ENCODE data around the gene ZNF283.
A peak's percentile ranks its signal among the peaks of the same experiment; 100 is the strongest.

The ZNF283 gene

DNA sequence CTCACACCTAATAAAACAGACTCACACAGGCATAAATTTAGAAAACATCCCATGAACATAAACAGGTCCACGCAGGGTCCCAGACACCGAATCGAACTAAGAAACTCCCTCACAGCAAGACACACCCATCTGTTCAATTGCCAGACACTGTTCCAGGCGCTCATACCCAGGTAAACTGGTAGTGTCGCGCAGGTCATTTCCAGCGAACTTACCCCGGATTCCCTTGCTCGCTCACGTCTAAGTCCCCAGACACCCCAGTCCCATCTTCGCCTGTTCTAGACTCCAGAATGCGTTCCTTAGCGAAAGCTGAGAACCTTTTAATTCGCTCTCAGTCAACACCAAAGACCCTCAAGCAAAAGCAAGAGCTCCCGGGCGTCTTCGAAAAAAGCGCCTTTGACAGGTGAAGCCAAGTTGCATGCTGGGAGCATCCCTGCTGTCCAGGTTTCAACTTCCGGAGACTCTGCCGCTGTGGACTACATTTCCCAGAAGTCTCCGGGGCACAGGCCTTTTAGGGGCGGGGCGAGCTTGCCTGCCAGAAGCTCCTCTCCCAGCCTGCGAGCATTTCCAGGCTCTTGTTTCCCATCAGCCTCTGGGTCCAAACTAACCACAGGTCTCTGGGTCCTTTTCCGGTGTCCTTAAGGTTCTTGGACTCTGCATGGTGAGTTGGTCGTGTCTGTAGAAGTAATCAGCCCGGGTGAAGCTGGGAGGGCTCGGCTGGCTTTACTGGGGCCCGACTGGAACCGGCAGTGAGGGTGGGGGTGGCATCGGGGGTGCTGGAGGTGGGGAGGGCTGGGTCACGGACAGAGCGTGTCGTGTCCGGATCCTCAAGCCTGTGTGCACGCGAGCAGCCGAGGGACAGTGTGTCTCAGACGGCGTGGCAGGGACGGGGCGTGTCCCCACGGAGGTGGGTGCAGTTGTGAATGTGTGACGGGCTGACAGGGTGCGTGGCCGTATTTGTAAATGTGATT is at the start of gene ZNF283:
ZNF283 (plus strand) TSS at position 535 of the 968 bp plus-strand sequence. CDS start 6,184 bp downstream, outside the sequence.
- TF ChIP-seq, protein P1, sequence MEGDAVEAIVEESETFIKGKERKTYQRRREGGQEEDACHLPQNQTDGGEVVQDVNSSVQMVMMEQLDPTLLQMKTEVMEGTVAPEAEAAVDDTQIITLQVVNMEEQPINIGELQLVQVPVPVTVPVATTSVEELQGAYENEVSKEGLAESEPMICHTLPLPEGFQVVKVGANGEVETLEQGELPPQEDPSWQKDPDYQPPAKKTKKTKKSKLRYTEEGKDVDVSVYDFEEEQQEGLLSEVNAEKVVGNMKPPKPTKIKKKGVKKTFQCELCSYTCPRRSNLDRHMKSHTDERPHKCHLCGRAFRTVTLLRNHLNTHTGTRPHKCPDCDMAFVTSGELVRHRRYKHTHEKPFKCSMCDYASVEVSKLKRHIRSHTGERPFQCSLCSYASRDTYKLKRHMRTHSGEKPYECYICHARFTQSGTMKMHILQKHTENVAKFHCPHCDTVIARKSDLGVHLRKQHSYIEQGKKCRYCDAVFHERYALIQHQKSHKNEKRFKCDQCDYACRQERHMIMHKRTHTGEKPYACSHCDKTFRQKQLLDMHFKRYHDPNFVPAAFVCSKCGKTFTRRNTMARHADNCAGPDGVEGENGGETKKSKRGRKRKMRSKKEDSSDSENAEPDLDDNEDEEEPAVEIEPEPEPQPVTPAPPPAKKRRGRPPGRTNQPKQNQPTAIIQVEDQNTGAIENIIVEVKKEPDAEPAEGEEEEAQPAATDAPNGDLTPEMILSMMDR (IDR thresholded peaks at IDR 0.05; ENCODE audit: extremely low read depth, insufficient read depth, missing control alignments) = no peak
- peak; percentile 86 for DNase-seq (ENCODE audit: low spot score)
- in situ Hi-C loops (cut with MboI; ENCODE audit: low pct_unique_long_range_greater_than_20kb, low sequenced_read_pairs, unreplicated experiment) = loop anchor here (25.0 kb wide), 1 partner anchor 660 kb away; no protein-coding TSS in a partner anchor

- in situ Hi-C loops (cut with MboI; ENCODE audit: low pct_unique_long_range_greater_than_20kb, low sequenced_read_pairs, unreplicated experiment) = no loop called here
- DNase-seq (ENCODE audit: low spot score) = peak; percentile 42
- TF ChIP-seq, protein P1 (IDR thresholded peaks at IDR 0.05; ENCODE audit: extremely low read depth, insufficient read depth, missing control alignments) = no peak
These were observed 48.5 kb upstream of the ZNF283 start for GRCh38 chr19:43778651-43779050.

DNA sequence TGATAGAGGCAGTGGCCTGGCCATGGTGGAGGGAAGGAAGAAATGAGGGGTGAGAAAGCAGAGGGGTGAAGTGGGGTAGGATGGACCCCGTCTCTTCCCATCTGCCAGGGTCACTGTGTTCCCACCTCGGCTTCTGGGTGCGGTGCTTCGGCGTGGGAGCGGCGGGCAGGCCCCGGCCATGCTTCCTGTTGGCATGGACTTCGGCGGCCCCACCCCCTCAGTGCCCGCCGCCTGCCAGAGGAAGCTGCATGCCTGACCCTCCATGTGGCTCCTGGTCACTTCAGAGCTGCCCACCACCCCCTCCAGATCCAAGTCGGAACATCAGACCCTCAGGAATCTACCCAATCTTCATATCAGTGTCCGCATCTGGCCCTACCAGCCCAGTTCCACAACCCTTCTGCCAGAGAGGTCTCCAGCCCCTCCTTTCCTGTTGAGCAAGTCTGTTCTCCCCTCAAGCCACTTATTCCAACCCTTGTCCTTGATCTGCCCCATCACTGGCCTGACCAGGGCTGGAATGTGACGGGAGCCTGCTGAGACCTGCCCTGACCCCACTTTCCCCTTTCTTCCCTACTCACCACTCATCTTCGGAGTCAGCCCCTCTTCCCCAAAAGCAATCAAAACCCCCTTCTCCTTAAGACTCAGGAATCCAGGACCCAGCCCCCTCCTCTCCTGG is 47.8 kb upstream of the ZNF283 start:
- peak; percentile 20 for DNase-seq (ENCODE audit: low spot score)
- in situ Hi-C loops (cut with MboI; ENCODE audit: low pct_unique_long_range_greater_than_20kb, low sequenced_read_pairs, unreplicated experiment) = no loop called here
- TF ChIP-seq, protein P1 (IDR thresholded peaks at IDR 0.05; ENCODE audit: extremely low read depth, insufficient read depth, missing control alignments) = no peak

DNA sequence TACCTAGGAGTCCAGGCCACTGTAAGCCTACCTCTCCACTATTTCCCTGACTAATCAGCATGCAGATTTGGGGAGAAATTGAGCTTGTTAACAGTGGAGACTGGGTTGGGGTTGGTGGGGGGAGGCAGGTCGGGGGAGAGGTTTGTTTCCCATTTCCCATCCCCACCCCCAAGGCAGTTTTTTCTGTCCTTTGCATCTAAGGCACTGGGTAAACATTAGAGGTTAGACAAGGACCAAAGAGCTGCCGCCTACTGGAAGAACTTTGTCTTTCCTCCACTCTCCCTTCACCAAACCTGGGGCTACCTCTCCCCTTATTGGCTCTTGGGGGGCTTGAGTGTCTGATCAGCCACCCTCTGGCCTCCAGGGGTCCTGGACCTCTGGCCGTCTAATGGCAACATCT is 47.3 kb upstream of the ZNF283 start:
- in situ Hi-C loops (cut with MboI; ENCODE audit: low pct_unique_long_range_greater_than_20kb, low sequenced_read_pairs, unreplicated experiment) = loop anchor here (5.0 kb wide), 1 partner anchor 33 kb away; no protein-coding TSS in a partner anchor
- TF ChIP-seq, protein P1 (IDR thresholded peaks at IDR 0.05; ENCODE audit: extremely low read depth, insufficient read depth, missing control alignments) = peak; percentile 52
- peak; percentile 84 for DNase-seq (ENCODE audit: low spot score)

- TF ChIP-seq, protein P1 (IDR thresholded peaks at IDR 0.05; ENCODE audit: extremely low read depth, insufficient read depth, missing control alignments) = no peak
- peak; percentile 89 for DNase-seq (ENCODE audit: low spot score)
- in situ Hi-C loops (cut with MboI; ENCODE audit: low pct_unique_long_range_greater_than_20kb, low sequenced_read_pairs, unreplicated experiment) = loop anchor here (5.0 kb wide), 1 partner anchor 34 kb away; no protein-coding TSS in a partner anchor
These were observed 46.2 kb upstream of the ZNF283 start, which contains the start of gene KCNN4 for GRCh38 chr19:43780706-43781525. Gene KCNN4 (minus strand): TSS chr19:43780973. CDS start chr19:43780861, 112 bp downstream.

Measured in GM13977 (cell line).